VCaP (cell line): ENCODE measurements around the gene HNRNPUL1.
A peak's percentile ranks its signal among the peaks of the same experiment; 100 is the strongest.

Experiments
- H3K27ac ChIP-seq: fragments of 450-650 bp; 2 replicates; pipeline ENCODE4 v1.5.1; 2017
- CTCF ChIP-seq: fragments of 450-650 bp; conservative IDR thresholded peaks from 2 replicates; pipeline ENCODE4 v1.5.1; 2017; ENCODE audit warnings: mild to moderate bottlenecking, moderate library complexity

HNRNPUL1 gene

GRCh38 chr19:41330946-41331678, 66.9 kb downstream of the HNRNPUL1 start:
- H3K27ac ChIP-seq = no peak overlapping the region
- TF ChIP-seq CTCF = no peak

GRCh38 chr19:41332000-41332399, 67.8 kb downstream of the HNRNPUL1 start:
- H3K27ac ChIP-seq = no peak overlapping the region
- TF ChIP-seq CTCF = no peak

- no peak overlapping the region for H3K27ac ChIP-seq
- TF ChIP-seq CTCF = no peak
These were observed 68.3 kb downstream of the HNRNPUL1 start for GRCh38 chr19:41332468-41332867.

DNA sequence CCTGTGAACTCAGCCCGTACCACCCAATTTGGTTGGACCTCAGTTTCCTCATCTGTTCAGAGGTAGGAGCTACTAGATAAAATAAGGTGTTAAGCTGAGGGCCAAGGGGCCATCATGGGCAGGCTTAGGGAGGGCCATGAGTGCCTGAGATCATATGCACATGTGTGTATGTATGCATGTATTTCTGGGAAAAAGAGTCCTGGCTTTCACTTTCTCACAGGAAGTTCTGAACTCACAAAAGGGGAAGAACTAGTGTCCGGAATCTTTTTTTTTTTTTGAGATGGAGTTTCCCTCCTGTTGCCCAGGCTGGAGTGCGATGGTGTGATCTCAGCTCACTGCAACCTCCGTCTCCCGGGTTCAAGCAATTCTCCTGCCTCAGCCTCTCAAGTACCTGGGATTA, 70.6 kb downstream of the HNRNPUL1 start:
- H3K27ac ChIP-seq = no peak overlapping the region
- no peak for TF ChIP-seq CTCF

- TF ChIP-seq CTCF = no peak
- H3K27ac ChIP-seq = no peak overlapping the region
These were observed 71.3 kb downstream of the HNRNPUL1 start for GRCh38 chr19:41335467-41335866.

- TF ChIP-seq CTCF = no peak
These were observed 75.8 kb downstream of the HNRNPUL1 start for GRCh38 chr19:41339936-41340335.

GRCh38 chr19:41341669-41342490, 77.7 kb downstream of the HNRNPUL1 start:
- TF ChIP-seq CTCF = peak; percentile 87
- H3K27ac ChIP-seq = no peak overlapping the region

More at GRCh38 chr19:41339936-41340335, 75.8 kb downstream of the HNRNPUL1 start:
- no peak overlapping the region for H3K27ac ChIP-seq
